Keratinocyte (primary cell): ENCODE data around the gene SLC4A5.

ENCODE experiments used
- EZH2 ChIP-seq: IDR thresholded peaks from one replicate; pipeline ENCODE4 v1.6.1; 2012; ENCODE audit warnings: inconsistent platforms, mild to moderate bottlenecking, low read length, moderate library complexity
- TF ChIP-seq, protein P1 (sequence below), 3 experiments: IDR thresholded peaks in 1 of 3; conservative IDR thresholded peaks in 1 of 3; optimal IDR thresholded peaks in 1 of 3; 2 replicates in 2 of 3; 3 replicates in 1 of 3; pipeline versions ENCODE3 to v1.5.1; 2011; ENCODE audit warnings: low read length in 3 of 3, mild to moderate bottlenecking in 3 of 3, moderate library complexity in 2 of 3, control low read depth in 1 of 3, inconsistent platforms in 1 of 3; ENCODE audit not compliant: insufficient read depth in 2 of 3; ENCODE audit errors: extremely low read depth in 1 of 3

DNA sequence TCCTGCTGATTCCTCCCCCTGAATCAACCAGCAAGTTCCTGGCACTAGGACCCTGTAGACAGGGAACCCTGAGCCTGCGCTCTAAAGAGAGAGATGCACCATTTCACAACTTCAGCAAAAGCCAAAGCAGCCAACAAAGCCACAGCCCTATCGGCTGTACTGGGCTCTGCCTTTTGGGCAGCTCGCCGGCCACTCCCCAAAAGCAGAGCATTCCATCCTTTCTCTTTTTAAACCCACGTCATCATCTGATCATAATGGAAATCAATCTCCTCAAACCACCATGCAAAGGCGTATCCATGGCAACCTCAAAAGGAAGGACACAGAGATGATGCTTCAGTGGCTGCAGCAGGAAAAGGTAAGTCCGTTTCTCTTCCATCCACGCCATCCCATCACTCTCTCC, 42.2 kb upstream of the SLC4A5 start:
- TF ChIP-seq, protein P1, sequence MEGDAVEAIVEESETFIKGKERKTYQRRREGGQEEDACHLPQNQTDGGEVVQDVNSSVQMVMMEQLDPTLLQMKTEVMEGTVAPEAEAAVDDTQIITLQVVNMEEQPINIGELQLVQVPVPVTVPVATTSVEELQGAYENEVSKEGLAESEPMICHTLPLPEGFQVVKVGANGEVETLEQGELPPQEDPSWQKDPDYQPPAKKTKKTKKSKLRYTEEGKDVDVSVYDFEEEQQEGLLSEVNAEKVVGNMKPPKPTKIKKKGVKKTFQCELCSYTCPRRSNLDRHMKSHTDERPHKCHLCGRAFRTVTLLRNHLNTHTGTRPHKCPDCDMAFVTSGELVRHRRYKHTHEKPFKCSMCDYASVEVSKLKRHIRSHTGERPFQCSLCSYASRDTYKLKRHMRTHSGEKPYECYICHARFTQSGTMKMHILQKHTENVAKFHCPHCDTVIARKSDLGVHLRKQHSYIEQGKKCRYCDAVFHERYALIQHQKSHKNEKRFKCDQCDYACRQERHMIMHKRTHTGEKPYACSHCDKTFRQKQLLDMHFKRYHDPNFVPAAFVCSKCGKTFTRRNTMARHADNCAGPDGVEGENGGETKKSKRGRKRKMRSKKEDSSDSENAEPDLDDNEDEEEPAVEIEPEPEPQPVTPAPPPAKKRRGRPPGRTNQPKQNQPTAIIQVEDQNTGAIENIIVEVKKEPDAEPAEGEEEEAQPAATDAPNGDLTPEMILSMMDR (optimal IDR thresholded peaks at IDR 0.05 in 1 of 3, IDR thresholded peaks at IDR 0.05 in 1 of 3, conservative IDR thresholded peaks at IDR 0.05 in 1 of 3; ENCODE audit: extremely low read depth in 1 of 3, insufficient read depth in 2 of 3, low read length in 3 of 3) = no peak
- TF ChIP-seq EZH2 = no peak
